ENCODE results near the gene CCDC40.

- no peak for TF ChIP-seq CTCF (IDR thresholded peaks at IDR 0.05)
- no peak for TF ChIP-seq POLR2A (IDR thresholded peaks at IDR 0.05)
These were observed 88.0 kb downstream of the CCDC40 start for GRCh38 chr17:80124351-80124981.
